Activated T-helper 17 cell treated with anti-CD3 and anti-CD28 coated beads, Interleukin-2, amount 50 U/mL, for 72 hours (primary cell): ENCODE data around the gene SLC1A7. TPM values are rescaled to one million over a fixed set of nuclear protein-coding genes. Genes with fewer than 3 reads are reported as not detected.

Experiments used
- ATAC-seq: fragments of 150-1000 bp; cut with Tn5 transposase; replicated peaks from 2 replicates; pipeline ENCODE4 v1.10.0; 2021; ENCODE audit warnings: mild to moderate bottlenecking, moderate library complexity
- H3K27ac Mint-ChIP-seq: one replicate; pipeline ENCODE4 v1.8.0; 2022; ENCODE audit warnings: mixed read lengths
- H3K27me3 Mint-ChIP-seq: one replicate; pipeline ENCODE4 v1.8.0; 2022; ENCODE audit warnings: mixed read lengths
- H3K36me3 Mint-ChIP-seq: one replicate; pipeline ENCODE4 v1.8.0; 2022; ENCODE audit warnings: low read depth, mild to moderate bottlenecking, mixed read lengths
- H3K4me1 Mint-ChIP-seq: one replicate; pipeline ENCODE4 v1.8.0; 2022; ENCODE audit warnings: mixed read lengths
- H3K4me3 Mint-ChIP-seq: one replicate; pipeline ENCODE4 v1.8.0; 2022; ENCODE audit warnings: mild to moderate bottlenecking, mixed read lengths
- H3K9me3 Mint-ChIP-seq: one replicate; pipeline ENCODE4 v1.8.0; 2022; ENCODE audit warnings: mixed read lengths
- total RNA-seq, 2 donors: library from RNA; stranded (reverse); gene quantifications; one replicate each; pipeline ENCODE4 v1.2.3, GENCODE V29; 2022

The SLC1A7 gene
- total RNA-seq, 2 donors from 2014 or later: not detected

DNA sequence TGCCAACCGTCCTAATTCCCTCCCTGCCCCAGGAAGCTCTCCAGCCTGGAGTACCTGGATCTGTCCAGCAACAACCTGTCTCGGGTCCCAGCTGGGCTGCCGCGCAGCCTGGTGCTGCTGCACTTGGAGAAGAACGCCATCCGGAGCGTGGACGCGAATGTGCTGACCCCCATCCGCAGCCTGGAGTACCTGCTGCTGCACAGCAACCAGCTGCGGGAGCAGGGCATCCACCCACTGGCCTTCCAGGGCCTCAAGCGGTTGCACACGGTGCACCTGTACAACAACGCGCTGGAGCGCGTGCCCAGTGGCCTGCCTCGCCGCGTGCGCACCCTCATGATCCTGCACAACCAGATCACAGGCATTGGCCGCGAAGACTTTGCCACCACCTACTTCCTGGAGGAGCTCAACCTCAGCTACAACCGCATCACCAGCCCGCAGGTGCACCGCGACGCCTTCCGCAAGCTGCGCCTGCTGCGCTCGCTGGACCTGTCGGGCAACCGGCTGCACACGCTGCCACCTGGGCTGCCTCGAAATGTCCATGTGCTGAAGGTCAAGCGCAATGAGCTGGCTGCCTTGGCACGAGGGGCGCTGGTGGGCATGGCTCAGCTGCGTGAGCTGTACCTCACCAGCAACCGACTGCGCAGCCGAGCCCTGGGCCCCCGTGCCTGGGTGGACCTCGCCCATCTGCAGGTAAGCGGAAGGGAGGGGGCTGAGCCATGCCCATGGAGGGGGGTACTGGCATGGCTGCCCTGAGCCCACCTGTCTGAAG, 63.9 kb downstream of the SLC1A7 start:
- no peak overlapping the region for H3K4me3 Mint-ChIP-seq
- H3K4me1 Mint-ChIP-seq: no peaks in the 10 kb centered on the region
- H3K9me3 Mint-ChIP-seq: no peaks in the 10 kb centered on the region
- H3K36me3 Mint-ChIP-seq: no peaks in the 10 kb centered on the region
- no peaks in the 10 kb centered on the region for H3K27me3 Mint-ChIP-seq
- no peak overlapping the region for H3K27ac Mint-ChIP-seq
- no peak for ATAC-seq

DNA sequence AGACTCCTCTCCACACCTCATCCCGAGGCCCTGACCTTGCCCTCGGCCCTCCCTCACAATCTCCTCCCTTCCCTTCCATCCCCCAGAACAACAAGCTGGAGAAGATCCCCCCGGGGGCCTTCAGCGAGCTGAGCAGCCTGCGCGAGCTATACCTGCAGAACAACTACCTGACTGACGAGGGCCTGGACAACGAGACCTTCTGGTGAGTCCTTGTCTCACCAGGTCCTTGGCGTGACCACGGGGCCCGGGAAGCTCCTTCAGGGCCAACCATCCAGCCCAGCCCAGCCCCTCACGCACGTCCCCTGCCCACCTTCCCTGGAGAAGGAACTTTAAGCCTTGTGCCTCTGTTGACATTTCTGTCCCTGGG, 64.9 kb downstream of the SLC1A7 start:
- Mint-ChIP-seq H3K9me3 (no peaks in the 10 kb centered on the region), H3K36me3 (no peaks in the 10 kb centered on the region), H3K27ac (no peak overlapping the region), H3K4me1 (no peaks in the 10 kb centered on the region), H3K4me3 (no peak overlapping the region), H3K27me3 (no peaks in the 10 kb centered on the region)
- no peak for ATAC-seq

DNA sequence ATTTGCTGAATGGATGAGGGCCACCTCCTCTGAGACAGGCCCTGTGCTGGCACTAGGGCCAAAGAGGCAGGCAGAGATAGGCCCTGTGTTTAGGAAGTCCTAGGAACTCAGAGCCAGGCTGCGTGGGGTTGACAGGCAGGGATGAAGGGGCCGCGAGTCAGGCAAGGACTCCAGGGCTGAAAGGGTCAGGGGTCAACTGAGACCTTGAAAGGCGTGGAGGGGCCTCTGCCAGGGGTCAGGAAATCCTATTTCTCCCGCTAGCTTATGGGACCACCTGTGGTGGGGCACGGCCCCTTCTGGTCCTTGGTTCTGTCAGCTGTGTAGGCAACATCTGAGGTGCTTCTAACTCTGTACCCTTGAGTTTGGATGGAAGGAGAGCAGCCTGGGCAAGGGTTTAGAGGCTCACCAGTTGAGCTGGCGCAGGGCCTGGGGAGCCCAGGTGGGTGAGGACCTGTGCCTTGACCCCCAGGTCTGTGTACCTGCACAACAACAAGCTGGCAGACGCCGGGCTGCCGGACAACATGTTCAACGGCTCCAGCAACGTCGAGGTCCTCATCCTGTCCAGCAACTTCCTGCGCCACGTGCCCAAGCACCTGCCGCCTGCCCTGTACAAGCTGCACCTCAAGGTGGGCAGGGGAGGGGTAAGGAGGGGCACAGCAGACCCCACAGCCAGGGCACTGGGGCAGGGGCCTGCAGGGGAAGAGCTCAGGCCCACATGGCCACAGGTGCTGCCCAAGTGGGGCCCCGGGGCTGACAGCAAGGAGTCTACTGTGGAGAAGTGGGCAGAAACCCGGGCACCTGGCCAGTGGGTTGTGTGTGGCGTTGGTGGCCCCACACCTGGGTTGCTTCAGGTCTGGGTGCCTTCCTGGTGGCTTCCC, 65.5 kb downstream of the SLC1A7 start:
- Mint-ChIP-seq H3K9me3 (no peaks in the 10 kb centered on the region), H3K27ac (no peak overlapping the region), H3K4me1 (no peaks in the 10 kb centered on the region), H3K4me3 (no peak overlapping the region), H3K27me3 (no peaks in the 10 kb centered on the region), H3K36me3 (no peaks in the 10 kb centered on the region)
- ATAC-seq: no peak

DNA sequence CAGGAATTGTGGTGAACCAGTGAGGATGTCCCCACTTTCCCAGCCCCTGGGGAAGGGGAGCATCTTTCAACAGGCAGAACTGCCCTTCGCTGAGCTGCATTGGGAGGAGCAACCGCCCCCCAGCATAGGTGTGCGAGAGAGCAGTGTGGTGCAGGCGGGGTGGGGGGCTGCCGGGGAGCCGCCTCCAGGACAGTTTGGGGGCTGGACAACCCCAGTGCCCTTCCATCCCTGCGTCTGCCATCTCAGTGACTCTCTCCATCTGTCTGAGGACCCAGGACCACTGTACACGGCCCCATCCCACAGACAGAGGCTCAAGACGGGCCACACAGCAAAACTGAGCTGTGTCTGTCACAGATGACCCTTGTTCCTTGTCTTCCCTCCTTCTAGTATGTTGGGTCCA, 66.3 kb downstream of the SLC1A7 start:
- Mint-ChIP-seq H3K27ac (no peak overlapping the region), H3K36me3 (no peaks in the 10 kb centered on the region), H3K27me3 (no peaks in the 10 kb centered on the region), H3K4me3 (no peak overlapping the region), H3K9me3 (no peaks in the 10 kb centered on the region), H3K4me1 (no peaks in the 10 kb centered on the region)
- ATAC-seq: no peak

DNA sequence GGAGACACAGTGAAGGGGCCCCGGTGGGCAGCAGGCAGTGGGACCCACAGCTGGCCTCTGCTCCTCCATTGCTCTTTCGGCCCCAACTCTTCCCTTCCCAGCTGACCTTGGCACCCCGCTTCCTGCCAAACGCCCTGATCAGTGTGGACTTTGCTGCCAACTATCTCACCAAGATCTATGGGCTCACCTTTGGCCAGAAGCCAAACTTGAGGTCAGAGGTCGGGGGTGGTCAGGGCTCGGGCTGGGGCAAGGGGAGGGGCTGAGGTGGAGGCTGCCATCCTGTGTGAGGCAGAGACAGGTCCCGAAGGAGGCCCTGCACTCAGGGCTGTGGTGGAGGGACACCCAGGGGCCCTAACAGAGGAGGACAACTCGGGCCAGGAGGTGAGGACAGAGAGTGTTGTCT, 66.7 kb downstream of the SLC1A7 start:
- no peaks in the 10 kb centered on the region for H3K9me3 Mint-ChIP-seq
- no peaks in the 10 kb centered on the region for H3K4me1 Mint-ChIP-seq
- no peak overlapping the region for H3K4me3 Mint-ChIP-seq
- H3K27me3 Mint-ChIP-seq: no peaks in the 10 kb centered on the region
- H3K36me3 Mint-ChIP-seq: no peaks in the 10 kb centered on the region
- ATAC-seq: no peak
- H3K27ac Mint-ChIP-seq: no peak overlapping the region

DNA sequence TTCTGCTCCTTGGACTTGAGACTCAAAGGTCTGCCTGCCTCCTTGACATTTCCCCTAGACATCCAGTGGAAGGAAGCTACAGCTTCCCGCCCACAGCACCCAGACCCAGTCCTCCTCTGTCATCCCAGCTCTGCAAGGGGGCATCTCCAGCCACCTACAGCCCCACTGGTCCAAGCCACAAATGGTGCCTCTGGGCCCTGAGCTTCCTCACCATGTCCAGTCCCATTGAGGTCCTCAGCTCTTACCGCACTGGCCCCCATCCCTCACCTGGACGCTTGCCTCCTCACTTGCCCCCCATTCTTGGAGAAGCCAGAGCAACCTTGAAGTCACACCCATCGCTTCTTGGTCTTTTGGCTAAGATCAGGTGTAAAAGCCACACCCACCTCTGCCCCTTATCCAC, 67.2 kb downstream of the SLC1A7 start:
- no peak for ATAC-seq
- no peak overlapping the region for H3K27ac Mint-ChIP-seq
- H3K9me3 Mint-ChIP-seq: no peaks in the 10 kb centered on the region
- H3K4me3 Mint-ChIP-seq: no peak overlapping the region
- H3K36me3 Mint-ChIP-seq: no peaks in the 10 kb centered on the region
- H3K4me1 Mint-ChIP-seq: no peaks in the 10 kb centered on the region
- no peaks in the 10 kb centered on the region for H3K27me3 Mint-ChIP-seq

DNA sequence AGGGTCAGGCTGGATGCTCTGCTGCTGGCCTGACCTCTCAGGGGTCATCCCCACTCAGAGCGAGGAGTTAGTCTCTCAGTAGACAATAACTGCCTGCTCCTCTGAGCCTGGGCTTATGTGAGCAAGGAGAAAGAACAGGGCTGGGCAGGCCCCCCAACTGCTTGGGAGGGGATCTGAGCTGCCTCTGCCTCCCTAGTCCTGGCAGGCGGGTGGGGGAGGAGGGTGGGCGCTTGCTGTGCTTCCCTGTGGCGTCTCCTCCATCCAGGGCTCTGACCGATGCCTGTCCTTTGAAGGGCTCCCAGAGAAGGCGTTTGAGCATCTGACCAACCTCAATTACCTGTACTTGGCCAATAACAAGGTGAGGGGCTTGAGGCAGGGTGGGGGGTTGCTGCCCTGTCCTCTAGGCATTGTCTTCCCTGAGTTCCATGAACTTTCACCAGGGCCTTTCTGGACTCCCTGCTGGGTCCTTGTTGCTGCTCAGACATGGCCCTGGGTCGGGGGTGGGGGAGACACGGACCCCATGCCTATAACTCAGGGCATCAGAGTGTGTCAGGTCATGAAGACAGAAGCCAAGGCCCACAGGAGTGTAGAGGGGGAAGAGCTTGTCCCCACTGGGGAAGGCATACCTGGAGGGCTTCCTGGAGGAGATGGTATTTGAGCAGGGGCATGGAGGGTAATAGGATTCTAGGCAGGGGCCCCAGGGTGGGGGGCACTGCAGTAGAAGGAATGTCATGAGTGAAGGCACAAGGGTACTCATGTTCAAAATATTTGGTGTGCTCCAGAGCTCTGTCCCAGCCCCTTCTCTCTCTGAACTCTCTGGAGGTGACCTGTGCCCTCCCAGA, 67.9 kb downstream of the SLC1A7 start:
- Mint-ChIP-seq H3K4me1 (no peaks in the 10 kb centered on the region), H3K27ac (no peak overlapping the region), H3K27me3 (no peaks in the 10 kb centered on the region), H3K9me3 (no peaks in the 10 kb centered on the region), H3K36me3 (no peaks in the 10 kb centered on the region), H3K4me3 (no peak overlapping the region)
- no peak for ATAC-seq

DNA sequence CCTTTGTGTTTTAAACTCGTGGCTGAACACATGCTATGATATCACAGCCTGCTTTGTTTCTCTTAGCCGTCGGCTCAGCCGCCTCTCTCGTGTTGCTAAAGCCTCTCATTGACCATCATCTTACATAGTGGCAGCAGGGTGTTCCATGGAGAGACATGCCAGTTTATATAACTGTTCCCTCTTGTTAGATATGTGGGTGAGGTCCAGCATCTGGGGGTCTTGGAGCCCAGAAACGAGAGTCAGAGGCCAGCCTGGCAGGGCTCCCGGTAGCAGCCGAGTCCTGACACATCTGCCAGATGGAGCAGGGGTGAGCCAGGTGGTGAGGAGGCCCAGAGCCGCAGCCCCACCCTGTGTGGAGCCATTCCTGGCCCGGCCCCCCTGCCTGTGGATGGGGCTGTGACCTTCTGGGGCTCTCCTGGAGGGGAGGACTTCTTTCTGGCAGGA, 68.5 kb downstream of the SLC1A7 start:
- no peaks in the 10 kb centered on the region for H3K9me3 Mint-ChIP-seq
- no peaks in the 10 kb centered on the region for H3K4me1 Mint-ChIP-seq
- H3K27ac Mint-ChIP-seq: no peak overlapping the region
- ATAC-seq: no peak
- H3K36me3 Mint-ChIP-seq: no peaks in the 10 kb centered on the region
- no peaks in the 10 kb centered on the region for H3K27me3 Mint-ChIP-seq
- H3K4me3 Mint-ChIP-seq: no peak overlapping the region

DNA sequence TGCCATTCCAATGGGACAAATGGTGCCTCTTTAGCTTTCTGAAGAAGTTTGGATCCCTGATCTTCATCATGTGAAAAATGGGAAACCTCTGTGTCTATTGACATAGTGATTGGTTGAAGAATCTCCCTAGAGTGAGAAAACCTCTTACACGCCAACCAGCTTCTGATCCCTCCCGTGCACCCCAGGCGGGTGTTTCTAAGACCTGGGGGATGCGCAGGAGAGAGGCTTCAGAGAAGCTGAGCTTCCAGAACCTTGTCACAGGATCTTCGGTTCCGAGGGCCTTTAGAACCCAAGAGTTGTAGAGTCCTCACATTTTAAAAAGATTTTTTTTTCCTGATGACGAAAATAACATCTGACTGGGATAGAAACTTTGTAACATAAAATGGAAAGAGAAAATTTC, 69.2 kb downstream of the SLC1A7 start:
- H3K36me3 Mint-ChIP-seq: no peaks in the 10 kb centered on the region
- H3K9me3 Mint-ChIP-seq: no peaks in the 10 kb centered on the region
- no peaks in the 10 kb centered on the region for H3K27me3 Mint-ChIP-seq
- no peak overlapping the region for H3K27ac Mint-ChIP-seq
- no peaks in the 10 kb centered on the region for H3K4me1 Mint-ChIP-seq
- ATAC-seq: no peak
- H3K4me3 Mint-ChIP-seq: no peak overlapping the region

DNA sequence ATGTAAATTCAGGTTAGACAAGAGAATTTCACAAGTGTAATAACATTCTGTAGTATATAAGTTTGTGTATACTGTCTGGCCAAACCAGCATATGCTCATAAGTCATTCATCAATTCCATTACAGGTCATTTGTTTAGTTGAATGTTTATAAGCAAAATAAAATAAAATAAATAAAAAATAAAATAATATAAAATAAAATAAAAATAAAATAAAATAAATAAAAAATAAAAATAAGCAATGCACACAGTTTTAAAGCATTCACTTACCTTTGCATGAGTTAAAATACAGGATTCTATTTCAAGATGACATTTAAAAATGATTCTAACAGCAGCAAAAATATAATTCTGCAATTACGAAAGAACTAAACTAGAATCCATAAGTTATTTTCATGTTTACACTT, 70.5 kb downstream of the SLC1A7 start:
- no peaks in the 10 kb centered on the region for H3K9me3 Mint-ChIP-seq
- H3K4me1 Mint-ChIP-seq: no peaks in the 10 kb centered on the region
- no peaks in the 10 kb centered on the region for H3K36me3 Mint-ChIP-seq
- H3K27ac Mint-ChIP-seq: no peak overlapping the region
- no peak for ATAC-seq
- no peak overlapping the region for H3K4me3 Mint-ChIP-seq
- no peaks in the 10 kb centered on the region for H3K27me3 Mint-ChIP-seq

DNA sequence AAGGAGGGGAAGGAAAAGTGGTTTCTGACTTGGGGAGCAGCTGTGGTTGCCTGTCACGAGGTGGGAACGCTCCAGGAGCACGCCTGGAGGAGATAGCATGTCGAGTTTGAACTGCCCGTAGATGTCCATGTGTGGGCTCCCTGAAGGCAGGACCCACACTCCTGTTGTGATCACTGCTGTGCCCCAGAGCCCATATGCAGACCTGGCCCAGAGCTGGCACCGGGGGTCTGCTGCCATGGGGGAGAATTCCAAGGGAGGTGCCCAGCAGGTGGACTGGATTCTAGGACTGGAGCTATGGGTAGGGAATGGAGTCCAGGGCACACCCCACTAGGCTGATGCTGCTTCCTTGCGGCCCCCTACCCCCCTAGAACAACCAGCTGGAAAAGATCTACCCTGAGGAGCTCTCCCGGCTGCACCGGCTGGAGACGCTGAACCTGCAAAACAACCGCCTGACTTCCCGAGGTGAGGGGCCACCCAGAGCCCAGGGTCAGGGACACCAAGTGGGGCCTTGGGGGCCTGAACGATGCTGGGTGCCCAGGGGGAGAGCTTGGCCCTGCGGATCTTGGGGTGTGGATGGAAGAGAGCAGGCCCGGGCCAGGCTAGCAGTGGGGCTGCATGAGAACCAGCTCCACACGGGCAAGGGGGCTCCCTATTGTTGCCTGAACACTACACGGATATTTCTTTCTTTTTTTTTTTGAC, 71.1 kb downstream of the SLC1A7 start:
- H3K9me3 Mint-ChIP-seq: no peaks in the 10 kb centered on the region
- no peak overlapping the region for H3K27ac Mint-ChIP-seq
- H3K4me3 Mint-ChIP-seq: no peak overlapping the region
- no peaks in the 10 kb centered on the region for H3K27me3 Mint-ChIP-seq
- no peaks in the 10 kb centered on the region for H3K4me1 Mint-ChIP-seq
- H3K36me3 Mint-ChIP-seq: no peaks in the 10 kb centered on the region
- ATAC-seq: no peak

DNA sequence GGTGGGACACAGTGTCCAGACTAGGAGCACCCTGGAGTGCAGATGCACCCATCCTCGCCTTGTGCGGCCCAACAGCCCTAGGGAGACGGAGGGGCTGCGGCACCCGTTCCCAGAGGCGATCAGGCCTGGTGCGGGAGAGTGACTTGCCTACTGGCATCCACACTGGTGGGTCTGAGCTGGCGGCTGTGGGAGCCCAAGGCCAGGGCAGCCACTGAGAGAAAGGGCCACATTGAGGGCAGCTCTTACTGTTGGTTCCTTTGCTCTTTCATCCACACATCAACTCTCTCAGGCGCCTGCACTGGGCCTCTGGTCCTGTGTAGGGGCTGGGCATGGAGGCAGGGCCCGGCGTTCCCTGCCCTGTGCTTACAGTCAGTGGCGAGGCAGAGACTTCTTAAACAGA, 71.8 kb downstream of the SLC1A7 start:
- H3K27ac Mint-ChIP-seq: no peak overlapping the region
- no peaks in the 10 kb centered on the region for H3K9me3 Mint-ChIP-seq
- no peaks in the 10 kb centered on the region for H3K36me3 Mint-ChIP-seq
- H3K4me3 Mint-ChIP-seq: no peak overlapping the region
- no peaks in the 10 kb centered on the region for H3K4me1 Mint-ChIP-seq
- peaks cover 1% of the 10 kb centered on the region for H3K27me3 Mint-ChIP-seq
- no peak for ATAC-seq

DNA sequence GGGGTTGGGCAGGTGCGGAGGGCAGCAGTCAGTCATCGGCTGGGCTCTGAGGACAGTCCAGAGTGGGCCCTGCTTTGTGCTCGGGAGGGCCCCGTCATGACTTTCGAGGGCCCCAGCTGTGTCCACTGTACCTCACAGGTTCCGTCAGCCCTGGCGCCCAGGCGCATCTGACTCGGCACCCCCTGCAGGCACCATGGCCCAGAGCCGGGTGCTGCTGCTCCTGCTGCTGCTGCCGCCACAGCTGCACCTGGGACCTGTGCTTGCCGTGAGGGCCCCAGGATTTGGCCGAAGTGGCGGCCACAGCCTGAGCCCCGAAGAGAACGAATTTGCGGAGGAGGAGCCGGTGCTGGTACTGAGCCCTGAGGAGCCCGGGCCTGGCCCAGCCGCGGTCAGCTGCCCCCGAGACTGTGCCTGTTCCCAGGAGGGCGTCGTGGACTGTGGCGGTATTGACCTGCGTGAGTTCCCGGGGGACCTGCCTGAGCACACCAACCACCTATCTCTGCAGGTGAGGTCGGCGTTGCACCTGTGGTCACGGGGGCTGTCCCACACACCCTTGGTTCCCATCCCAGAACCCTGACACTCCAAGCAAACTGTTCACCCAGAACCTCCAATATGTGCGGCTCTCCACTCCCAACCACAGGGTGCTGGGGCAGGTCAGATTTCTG, 72.6 kb downstream of the SLC1A7 start:
- Mint-ChIP-seq H3K27ac (no peak overlapping the region), H3K4me3 (no peak overlapping the region), H3K4me1 (no peaks in the 10 kb centered on the region), H3K27me3 (peaks cover 5% of the 10 kb centered on the region), H3K9me3 (no peaks in the 10 kb centered on the region), H3K36me3 (no peaks in the 10 kb centered on the region)
- ATAC-seq: no peak

DNA sequence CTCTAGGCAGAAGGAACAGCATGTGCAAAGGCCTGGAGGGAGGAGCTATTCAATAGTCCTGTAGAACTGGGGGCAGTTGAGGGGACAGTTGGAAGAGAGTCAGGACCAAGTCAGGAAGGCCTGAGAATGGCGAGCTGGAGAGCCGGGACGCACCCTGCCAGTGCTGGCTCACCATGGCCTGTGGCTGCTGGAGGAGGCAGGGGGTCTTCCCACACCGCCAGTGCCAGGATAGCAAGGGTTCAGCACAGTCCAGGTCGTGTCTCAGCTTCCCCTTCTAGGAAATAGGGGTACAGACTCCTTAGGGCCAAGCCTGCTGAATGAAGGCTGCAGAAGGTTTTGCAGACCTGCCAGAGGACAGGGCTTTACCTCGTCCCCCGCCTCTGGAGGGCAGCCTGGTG, 73.2 kb downstream of the SLC1A7 start:
- no peaks in the 10 kb centered on the region for H3K4me1 Mint-ChIP-seq
- H3K27ac Mint-ChIP-seq: no peak overlapping the region
- peaks cover 5% of the 10 kb centered on the region for H3K27me3 Mint-ChIP-seq
- ATAC-seq: no peak
- no peaks in the 10 kb centered on the region for H3K36me3 Mint-ChIP-seq
- H3K4me3 Mint-ChIP-seq: no peak overlapping the region
- no peaks in the 10 kb centered on the region for H3K9me3 Mint-ChIP-seq
